ENCODE data around the gene ONECUT2.

Gene ONECUT2

DNA sequence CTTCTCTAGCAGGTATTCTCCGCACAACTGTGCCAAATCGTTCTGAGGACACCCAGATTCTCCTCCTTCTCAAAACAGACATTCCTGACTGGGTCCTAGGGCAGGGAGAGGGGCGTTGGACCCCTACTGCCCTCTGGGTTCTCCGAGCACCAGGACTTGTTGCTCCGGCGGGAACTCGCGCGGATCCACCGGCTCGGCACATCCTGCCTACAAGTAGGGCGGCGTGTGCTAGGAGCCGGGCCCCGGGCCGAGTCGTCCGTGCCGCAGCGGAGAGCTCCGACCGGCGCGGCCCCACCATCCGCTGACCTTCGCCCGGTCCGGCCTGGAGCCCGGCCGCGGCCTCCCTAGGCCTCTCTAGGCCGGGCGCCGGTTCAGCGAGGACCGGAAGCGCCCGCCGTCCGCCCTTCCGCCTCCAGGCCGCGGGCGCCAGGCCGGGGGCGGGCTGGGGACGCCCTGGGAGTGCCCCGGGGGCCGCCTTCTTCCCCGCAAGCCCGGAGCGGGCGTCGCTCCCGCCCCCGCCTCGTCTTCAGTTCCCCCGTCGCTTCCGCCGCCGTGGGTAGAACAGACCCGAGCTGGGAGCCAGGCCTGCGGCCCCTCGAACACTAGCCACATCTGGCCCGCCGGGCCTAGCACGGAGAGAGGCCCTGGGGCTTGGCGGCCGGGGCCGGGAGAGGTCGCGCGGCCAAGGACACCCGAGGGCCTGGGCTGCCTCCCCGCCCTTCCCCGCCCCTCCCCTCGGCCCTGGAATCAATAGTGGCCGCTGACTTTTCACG, 7.6 kb upstream of the ONECUT2 start:
- POLR2A ChIA-PET, result no interaction called here
- CTCF ChIA-PET, result no interaction called here
- DNase-seq (ENCODE audit: extremely low spot score), result peak; percentile 18
- TF ChIP-seq, protein P1, sequence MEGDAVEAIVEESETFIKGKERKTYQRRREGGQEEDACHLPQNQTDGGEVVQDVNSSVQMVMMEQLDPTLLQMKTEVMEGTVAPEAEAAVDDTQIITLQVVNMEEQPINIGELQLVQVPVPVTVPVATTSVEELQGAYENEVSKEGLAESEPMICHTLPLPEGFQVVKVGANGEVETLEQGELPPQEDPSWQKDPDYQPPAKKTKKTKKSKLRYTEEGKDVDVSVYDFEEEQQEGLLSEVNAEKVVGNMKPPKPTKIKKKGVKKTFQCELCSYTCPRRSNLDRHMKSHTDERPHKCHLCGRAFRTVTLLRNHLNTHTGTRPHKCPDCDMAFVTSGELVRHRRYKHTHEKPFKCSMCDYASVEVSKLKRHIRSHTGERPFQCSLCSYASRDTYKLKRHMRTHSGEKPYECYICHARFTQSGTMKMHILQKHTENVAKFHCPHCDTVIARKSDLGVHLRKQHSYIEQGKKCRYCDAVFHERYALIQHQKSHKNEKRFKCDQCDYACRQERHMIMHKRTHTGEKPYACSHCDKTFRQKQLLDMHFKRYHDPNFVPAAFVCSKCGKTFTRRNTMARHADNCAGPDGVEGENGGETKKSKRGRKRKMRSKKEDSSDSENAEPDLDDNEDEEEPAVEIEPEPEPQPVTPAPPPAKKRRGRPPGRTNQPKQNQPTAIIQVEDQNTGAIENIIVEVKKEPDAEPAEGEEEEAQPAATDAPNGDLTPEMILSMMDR (IDR thresholded peaks at IDR 0.05; ENCODE audit: control extremely low read depth, extremely low read depth, low read depth, missing control alignments), result no peak

DNA sequence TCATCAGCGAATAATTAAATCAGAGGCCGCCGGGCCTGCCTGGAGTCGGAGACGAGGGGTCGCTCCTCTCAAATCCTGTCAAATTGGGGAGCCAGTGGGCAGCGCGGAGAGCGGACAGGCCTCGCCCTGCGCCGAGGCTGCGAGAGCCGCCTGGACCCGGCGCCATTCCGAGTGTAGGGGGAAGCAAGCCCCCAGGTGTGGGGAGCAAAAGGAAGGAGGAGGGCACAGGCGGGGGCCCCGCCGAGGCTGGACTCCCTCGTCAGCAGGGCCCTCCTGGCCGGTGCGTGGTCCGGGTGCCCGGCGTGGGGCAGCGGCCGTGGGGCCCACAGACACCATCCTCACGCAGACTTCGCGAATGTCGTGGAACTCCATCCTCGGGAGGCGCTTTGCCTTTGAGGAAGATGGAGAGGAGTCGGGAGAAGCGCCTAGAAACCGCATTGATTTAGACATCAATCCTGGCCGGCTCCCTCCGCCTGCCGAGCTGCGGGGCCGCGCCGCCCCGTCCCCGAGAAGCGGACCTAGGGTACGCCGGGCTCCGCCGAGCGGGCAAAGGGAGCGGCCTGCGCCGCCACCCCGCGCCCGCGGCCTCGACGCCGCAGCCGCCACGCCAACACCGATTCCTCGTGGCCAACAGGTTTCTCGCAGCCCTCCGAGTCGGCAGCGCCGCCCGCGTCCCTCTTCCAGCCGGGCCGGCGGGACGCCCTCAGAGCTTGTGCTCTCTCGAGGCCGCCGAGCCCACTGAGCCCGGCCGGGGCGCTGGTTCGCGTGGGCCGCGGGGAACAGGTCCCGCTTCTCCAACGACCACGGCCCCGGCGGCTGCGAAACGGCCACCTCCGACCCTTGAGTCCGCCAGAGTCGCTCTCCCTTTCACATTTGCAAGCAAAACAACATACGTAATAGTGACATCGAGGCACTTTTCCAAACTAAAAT, 6.7 kb upstream of the ONECUT2 start:
- POLR2A ChIA-PET, result no interaction called here

DNA sequence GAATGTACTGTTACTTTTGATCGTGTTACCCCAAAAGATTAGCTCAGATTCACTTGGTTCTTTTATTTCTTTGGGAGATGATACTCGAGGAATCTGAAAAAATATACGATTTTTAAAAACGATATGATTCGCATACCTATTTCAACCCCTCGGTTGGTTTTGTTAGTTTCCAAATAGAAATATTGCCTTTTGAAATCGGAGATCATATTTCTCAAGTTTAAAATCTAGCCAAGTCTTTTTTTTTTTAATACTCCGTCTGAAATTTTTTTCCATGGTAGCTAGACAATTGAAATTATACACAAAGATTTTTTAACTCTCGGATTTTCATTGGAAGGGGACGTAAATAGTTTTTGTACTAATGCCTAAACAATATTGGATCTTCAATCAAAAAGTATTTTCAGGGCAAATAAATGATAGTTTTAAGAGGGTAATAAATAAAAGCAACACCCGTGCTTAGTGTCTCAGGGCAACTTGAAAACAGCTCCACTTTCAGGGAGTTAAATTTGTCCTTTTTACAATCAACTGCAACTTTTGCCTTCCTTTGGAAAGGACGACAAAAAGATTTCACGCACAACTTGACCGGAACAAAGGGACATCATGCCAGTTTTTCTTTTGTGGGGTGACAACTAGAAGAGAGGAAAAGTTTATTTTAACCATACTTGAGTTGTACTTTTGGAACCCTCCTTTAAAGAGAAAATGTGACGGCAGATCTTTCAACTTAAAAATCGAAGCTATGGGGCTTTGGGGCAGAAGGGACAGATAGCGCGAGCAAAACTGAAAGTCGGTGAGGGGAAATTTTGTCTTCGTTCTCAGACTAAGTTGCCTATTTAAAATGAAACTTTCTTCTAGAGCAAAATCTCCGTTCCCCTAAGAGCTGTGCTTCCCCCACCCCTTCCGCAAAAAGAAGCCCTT, 5.8 kb upstream of the ONECUT2 start:
- peak; percentile 66 for DNase-seq (ENCODE audit: extremely low spot score)
- POLR2A ChIA-PET, result no interaction called here
- CTCF ChIA-PET, result interaction anchor here (1.4 to 1.6 kb wide), 2 partner anchors 10 to 16 kb away, joined by 5 read pairs; no protein-coding TSS in a partner anchor
- TF ChIP-seq, protein P1 (IDR thresholded peaks at IDR 0.05; ENCODE audit: control extremely low read depth, extremely low read depth, low read depth, missing control alignments), result no peak

More for the DNA sequence above, 6.7 kb upstream of the ONECUT2 start:
- TF ChIP-seq, protein P1 (IDR thresholded peaks at IDR 0.05; ENCODE audit: control extremely low read depth, extremely low read depth, low read depth, missing control alignments), result no peak
- CTCF ChIA-PET, result interaction anchor here (1.4 kb wide), 1 partner anchor 11 kb away, joined by 5 read pairs; no protein-coding TSS in a partner anchor
- DNase-seq (ENCODE audit: extremely low spot score), result peak; percentile 13

DNA sequence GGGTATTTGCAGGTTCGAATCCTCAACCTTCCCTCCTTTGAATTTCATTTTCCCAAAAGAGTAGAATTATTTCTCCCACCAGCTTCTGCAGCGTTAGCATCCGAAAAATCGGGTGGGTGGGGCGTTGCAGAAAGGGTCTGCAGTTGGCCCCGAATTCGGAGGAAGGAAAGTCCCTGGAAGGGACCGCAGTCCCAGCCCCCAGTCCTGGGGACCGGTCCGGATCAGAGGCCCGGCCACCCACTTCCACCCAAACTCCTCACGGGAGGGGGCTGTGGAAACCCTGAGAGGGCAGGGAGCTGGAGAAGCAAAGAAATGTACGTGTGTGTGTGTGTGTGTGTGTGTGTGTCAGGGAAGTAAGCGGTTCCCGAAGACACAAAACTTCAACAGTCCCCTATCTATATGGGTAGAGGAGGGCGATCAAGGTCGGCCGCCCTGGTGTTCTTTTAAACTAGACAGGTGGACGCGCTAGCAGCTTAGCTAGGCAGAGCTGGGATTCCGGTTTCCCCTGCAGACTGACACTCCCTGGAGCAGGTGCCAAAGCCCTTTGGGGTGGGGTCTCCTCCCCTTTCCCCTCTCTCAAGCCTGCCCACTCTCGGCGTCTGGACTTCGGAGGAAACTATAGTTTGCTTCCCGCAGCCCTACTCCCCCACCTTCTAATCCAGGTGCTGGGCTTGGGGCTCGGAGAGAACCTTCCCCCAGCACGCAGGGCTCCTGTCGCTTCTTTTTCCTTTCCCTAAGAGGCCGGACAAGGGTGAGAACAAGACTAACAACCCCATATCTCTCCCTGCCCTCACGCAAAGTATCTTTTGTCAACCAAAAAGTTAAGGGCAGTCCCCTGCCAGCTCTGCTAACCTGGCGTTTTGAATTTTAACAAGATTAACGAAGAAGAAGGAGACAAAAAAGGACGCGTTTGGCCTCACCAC, 4.8 kb upstream of the ONECUT2 start:
- DNase-seq (ENCODE audit: extremely low spot score), result no peak
- CTCF ChIA-PET, result interaction anchor here (1.4 to 1.6 kb wide), 3 partner anchors 9 to 15 kb away, joined by 3 to 5 read pairs (median 5); no protein-coding TSS in a partner anchor
- TF ChIP-seq, protein P1 (IDR thresholded peaks at IDR 0.05; ENCODE audit: control extremely low read depth, extremely low read depth, low read depth, missing control alignments), result no peak
- POLR2A ChIA-PET, result no interaction called here

DNA sequence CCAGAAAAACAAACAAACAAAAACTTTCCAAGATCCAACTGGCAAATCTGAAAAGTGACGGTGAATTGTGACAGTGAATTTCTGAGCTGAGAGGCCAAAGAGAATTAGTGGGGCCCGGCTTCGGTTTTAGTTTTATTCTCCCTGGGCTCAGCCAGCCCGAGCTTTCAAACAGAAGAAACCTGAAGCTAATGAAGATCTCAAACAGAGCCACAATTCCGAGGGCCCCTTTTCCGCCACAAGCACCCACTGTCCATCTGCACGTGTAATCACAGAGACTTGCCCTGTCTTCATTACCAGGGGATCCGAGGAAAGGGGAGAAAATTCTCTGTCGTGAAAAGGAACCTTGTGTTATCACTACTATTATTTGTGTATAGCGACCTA, 4.2 kb upstream of the ONECUT2 start:
- ChIA-PET POLR2A (no interaction called here), CTCF (interaction anchor here (1.5 to 1.6 kb wide), 2 partner anchors 9 to 15 kb away, joined by 3 to 5 read pairs; no protein-coding TSS in a partner anchor)
- TF ChIP-seq, protein P1 (IDR thresholded peaks at IDR 0.05; ENCODE audit: control extremely low read depth, extremely low read depth, low read depth, missing control alignments), result no peak
- no peak for DNase-seq (ENCODE audit: extremely low spot score)

All from GM10248 (cell line).